Fibroblast of skin of left quadriceps (primary cell): Measurements from ENCODE around the gene ANXA5.

Experiments used
- DNase-seq, 2 experiments: peaks; one replicate each; pipeline ENCODE4 v3.0.0-alpha.2; 2013; ENCODE audit warnings: low read depth in 2 of 2

The ANXA5 gene

DNA sequence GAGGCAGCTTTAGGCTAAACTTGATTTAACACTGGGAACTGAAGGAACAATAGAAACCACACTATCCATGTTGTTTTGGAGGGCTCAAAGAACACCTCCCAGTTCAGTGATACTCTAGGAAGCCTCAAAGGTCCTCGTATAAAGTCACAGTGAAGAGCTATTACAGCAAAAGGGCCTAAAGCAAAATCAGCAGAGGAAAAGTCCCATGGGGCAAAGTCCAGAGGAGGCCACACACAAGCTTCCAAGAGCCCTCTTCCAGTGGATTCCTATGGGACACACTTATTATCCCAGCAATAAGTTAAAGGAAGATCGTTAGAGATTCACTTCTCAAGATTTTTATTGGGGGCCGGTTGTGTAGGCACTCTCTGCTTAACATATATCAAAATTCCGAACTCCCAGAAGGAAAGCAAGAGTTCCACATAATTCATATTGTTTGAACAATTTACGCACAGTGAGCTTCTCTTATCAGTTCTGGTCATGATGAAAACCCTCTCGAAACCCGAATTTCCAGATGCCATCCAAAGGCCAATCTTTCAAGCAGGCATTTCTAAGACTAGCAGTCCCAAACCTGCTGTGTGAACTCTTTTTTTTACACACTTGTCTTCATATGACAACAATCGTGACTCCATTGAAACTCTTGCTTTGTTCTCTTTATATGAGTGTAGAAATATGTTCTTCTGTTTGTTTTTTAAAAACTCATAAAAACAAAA lies 53.7 kb downstream of the ANXA5 start:
- DNase-seq, result no peak

DNA sequence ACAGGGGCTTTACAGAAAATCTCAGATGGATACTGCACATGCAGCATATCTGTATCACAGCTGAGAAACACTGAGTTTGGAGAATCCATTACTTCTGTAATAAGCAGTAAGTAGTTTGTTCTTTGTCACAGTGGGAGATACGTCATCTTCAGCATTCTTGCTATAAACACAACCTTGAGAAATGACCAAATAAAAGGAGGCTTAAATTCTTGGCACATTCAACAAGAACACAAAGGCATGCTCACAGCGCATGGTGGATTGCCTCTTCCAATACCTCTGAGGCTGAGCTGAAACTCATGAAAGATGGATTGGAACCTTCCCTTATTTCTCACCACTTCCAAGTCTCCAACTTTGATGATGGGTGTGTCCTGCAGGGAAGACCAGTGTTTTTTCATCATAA lies 54.5 kb downstream of the ANXA5 start:
- no peak for DNase-seq

DNA sequence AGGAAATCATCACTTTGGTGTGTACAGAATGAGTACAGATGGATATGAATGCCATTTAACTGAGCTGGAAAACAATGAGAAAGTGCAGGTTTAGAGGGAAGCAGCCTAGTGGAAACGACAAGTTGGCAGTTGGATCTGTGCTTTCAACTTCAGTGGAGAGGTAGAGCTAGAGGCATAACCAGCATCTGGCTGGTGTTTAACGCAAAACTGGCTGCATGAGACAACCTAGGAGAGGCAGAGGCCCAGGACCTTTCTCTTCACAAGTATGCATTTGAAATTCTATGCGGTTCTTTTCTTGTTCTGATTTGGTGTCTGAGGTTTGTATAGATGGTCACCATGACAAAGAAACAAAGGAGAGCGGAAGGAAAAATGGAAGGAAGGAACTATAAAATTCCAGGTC lies 63.1 kb downstream of the ANXA5 start:
- no peak for DNase-seq

DNA sequence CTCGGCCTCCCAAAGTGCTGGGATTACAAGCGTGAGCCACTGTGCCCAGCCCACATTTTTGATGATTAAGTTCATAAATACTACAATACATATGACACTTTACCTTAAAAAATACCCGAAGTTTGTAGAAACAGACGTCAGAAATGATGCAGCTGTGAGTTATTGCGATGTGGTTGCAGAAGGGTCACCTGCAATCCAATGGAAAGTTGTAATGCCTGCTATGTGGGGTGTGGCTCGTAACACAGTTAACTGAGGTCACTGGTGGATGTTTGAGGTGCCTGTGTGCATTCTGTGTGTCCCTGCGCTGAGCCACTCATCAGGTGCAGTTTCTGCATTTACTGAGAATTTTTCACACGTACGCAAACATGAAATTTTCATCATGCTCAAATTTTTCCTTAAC lies 64.1 kb downstream of the ANXA5 start:
- no peak for DNase-seq
